IMR-90 (cell line): Measurements from ENCODE around the gene SAXO1. TPM values are rescaled to one million over a fixed set of nuclear protein-coding genes. Genes with fewer than 3 reads are reported as not detected.

Experiments
- ATAC-seq: fragments of 200-7000 bp; cut with Tn5 transposase; 2 replicates; pipeline ENCODE4 v1.9.1; 2020; ENCODE audit warnings: low read depth, mild to moderate bottlenecking, moderate library complexity
- BruUV-seq: library from RNA; stranded (reverse); fragments of 400-500 nt; replicated peaks from 2 replicates; lab custom pipeline; 2021; lab: Mats Ljungman, UMichigan
- CTCF ChIA-PET: fragments of 300-600 bp; formaldehyde crosslinking; extraction: SDS; loops from one replicate; lab custom pipeline; 2021; ENCODE audit warnings: antibody characterized with exemption; lab: Yijun Ruan, JAX
- POLR2A ChIA-PET: fragments of 300-600 bp; sonication (Branson Sonifier 250); formaldehyde crosslinking; loops from one replicate; lab custom pipeline; 2022; ENCODE audit warnings: antibody characterized with exemption; ENCODE audit not compliant: unreplicated experiment; lab: Charles Lee
- DNase-seq: peaks from one replicate; pipeline ENCODE4 v3.0.0; 2013
- H2AFZ ChIP-seq: replicated peaks from 2 replicates; pipeline ENCODE3; 2013; ENCODE audit warnings: low read length, mild to moderate bottlenecking; ENCODE audit not compliant: poor library complexity
- H2AK5ac ChIP-seq: 2 replicates; pipeline ENCODE4 v1.6.1; 2013; ENCODE audit warnings: low read depth, low read length, inconsistent platforms
- H2AK9ac ChIP-seq: replicated peaks from 2 replicates; pipeline ENCODE3; 2013; ENCODE audit warnings: mild to moderate bottlenecking, low read depth, low read length, moderate library complexity; ENCODE audit not compliant: poor library complexity
- H2BK120ac ChIP-seq: 2 replicates; pipeline ENCODE4 v1.6.1; 2013; ENCODE audit warnings: low read depth, low read length, inconsistent platforms
- H2BK15ac ChIP-seq: 3 replicates; pipeline ENCODE4 v1.6.1; 2013; ENCODE audit warnings: low read depth, low read length, inconsistent platforms
- H2BK20ac ChIP-seq: 2 replicates; pipeline ENCODE4 v1.6.1; 2013; ENCODE audit warnings: low read depth, mild to moderate bottlenecking, inconsistent platforms, low read length, moderate library complexity
- H2BK5ac ChIP-seq: 2 replicates; pipeline ENCODE4 v1.6.1; 2013; ENCODE audit warnings: mild to moderate bottlenecking, low read depth, low read length, inconsistent platforms; ENCODE audit not compliant: poor library complexity, severe bottlenecking
- H3K14ac ChIP-seq: replicated peaks from 2 replicates; pipeline ENCODE4 v1.6.1; 2013; ENCODE audit warnings: low read depth, low read length, inconsistent platforms
- H3K18ac ChIP-seq: 2 replicates; pipeline ENCODE4 v1.6.1; 2013; ENCODE audit warnings: low read depth, low read length, control low read depth
- H3K23ac ChIP-seq: 2 replicates; pipeline ENCODE4 v1.6.1; 2013; ENCODE audit warnings: low read depth, low read length, inconsistent platforms
- H3K27ac ChIP-seq: 2 replicates; pipeline ENCODE4 v1.5.1; 2013; ENCODE audit warnings: mild to moderate bottlenecking, control low read depth, low read length; ENCODE audit not compliant: insufficient read depth
- H3K27me3 ChIP-seq: 2 replicates; pipeline ENCODE4 v1.6.1; 2013; ENCODE audit warnings: low read length; ENCODE audit not compliant: control insufficient read depth, insufficient read depth
- H3K36me3 ChIP-seq: 2 replicates; pipeline ENCODE4 v1.6.1; 2013; ENCODE audit warnings: low read length, mixed read lengths; ENCODE audit not compliant: control insufficient read depth, insufficient read depth
- H3K4ac ChIP-seq: 2 replicates; pipeline ENCODE4 v1.6.1; 2013; ENCODE audit warnings: low read depth, low read length, inconsistent platforms
- H3K4me1 ChIP-seq: 2 replicates; pipeline ENCODE4 v1.6.1; 2013; ENCODE audit warnings: low read length, mixed read lengths; ENCODE audit not compliant: control insufficient read depth, insufficient read depth
- H3K4me2 ChIP-seq: 2 replicates; pipeline ENCODE4 v1.6.1; 2013; ENCODE audit warnings: low read depth, mild to moderate bottlenecking, control low read depth, low read length, moderate library complexity
- H3K4me3 ChIP-seq: 2 replicates; pipeline ENCODE4 v1.5.1; 2013; ENCODE audit warnings: low read depth, mild to moderate bottlenecking, control low read depth, low read length, moderate library complexity; ENCODE audit not compliant: insufficient read depth
- H3K56ac ChIP-seq: 2 replicates; pipeline ENCODE4 v1.6.1; 2013; ENCODE audit warnings: low read length, inconsistent platforms; ENCODE audit not compliant: insufficient read depth; ENCODE audit errors: extremely low read depth
- H3K79me1 ChIP-seq, 2 experiments: 2 replicates each; pipeline ENCODE4 v1.6.1; 2013; ENCODE audit warnings: low read length in 2 of 2, inconsistent platforms in 1 of 2, low read depth in 1 of 2
- H3K9ac ChIP-seq: 2 replicates; pipeline ENCODE4 v1.6.1; 2013; ENCODE audit warnings: low read depth, low read length, control low read depth
- H3K9me1 ChIP-seq: 2 replicates; pipeline ENCODE4 v1.6.1; 2013; ENCODE audit warnings: low read length, inconsistent platforms; ENCODE audit not compliant: insufficient read depth
- H3K9me3 ChIP-seq: 2 replicates; pipeline ENCODE4 v1.6.1; 2013; ENCODE audit warnings: low read length; ENCODE audit not compliant: control insufficient read depth, insufficient read depth
- H4K20me1 ChIP-seq: 2 replicates; pipeline ENCODE4 v1.6.1; 2013; ENCODE audit warnings: low read length, inconsistent platforms; ENCODE audit not compliant: insufficient read depth
- H4K5ac ChIP-seq: 2 replicates; pipeline ENCODE4 v1.6.1; 2013; ENCODE audit warnings: mild to moderate bottlenecking, low read depth, low read length, control low read depth
- H4K8ac ChIP-seq, 2 experiments: 2 replicates each; pipeline ENCODE4 v1.6.1; 2013; ENCODE audit warnings: low read depth in 2 of 2, low read length in 2 of 2, control low read depth in 1 of 2, inconsistent platforms in 1 of 2
- H4K91ac ChIP-seq: 2 replicates; pipeline ENCODE4 v1.6.1; 2013; ENCODE audit warnings: low read depth, low read length, inconsistent platforms; ENCODE audit not compliant: insufficient read depth
- BHLHE40 ChIP-seq: fragments of 150-350 bp; IDR thresholded peaks from 2 replicates; pipeline ENCODE4 v1.6.1; 2016; ENCODE audit warnings: mild to moderate bottlenecking, low read depth, low read length
- CEBPB ChIP-seq: IDR thresholded peaks from 2 replicates; pipeline ENCODE4 v1.6.1; 2012; ENCODE audit warnings: low read depth, low read length, improper control_type of control experiment
- CHD1 ChIP-seq: IDR thresholded peaks from 2 replicates; pipeline ENCODE4 v1.6.1; 2012; ENCODE audit warnings: low read depth, low read length, improper control_type of control experiment
- MAFK ChIP-seq: IDR thresholded peaks from 2 replicates; pipeline ENCODE4 v1.6.1; 2012; ENCODE audit warnings: low read depth, low read length, improper control_type of control experiment
- POLR2A ChIP-seq: IDR thresholded peaks from 2 replicates; pipeline ENCODE4 v1.6.1; 2012; ENCODE audit warnings: mild to moderate bottlenecking, low read depth, low read length
- RFX5 ChIP-seq: IDR thresholded peaks from 2 replicates; pipeline ENCODE4 v1.8.0; 2012; ENCODE audit warnings: low read depth, mild to moderate bottlenecking, low read length, moderate library complexity
- SMC3 ChIP-seq: fragments of 150-350 bp; IDR thresholded peaks from 2 replicates; pipeline ENCODE4 v1.6.1; 2016; ENCODE audit warnings: low read depth, mild to moderate bottlenecking, antibody characterized with exemption, low read length, moderate library complexity
- WGBS, 2 experiments: methylation state at CpG; one replicate each; pipeline versions ENCODE4 v1.1.5 to v1.1.7; 2013; ENCODE audit warnings: missing lambda C conversion rate in 2 of 2; ENCODE audit not compliant: insufficient read length in 1 of 2; ENCODE audit errors: extremely low coverage in 2 of 2; 5-methylcytosine and 5-hydroxymethylcytosine counted together
- dilution Hi-C: fragments of 300-500 bp; cut with HindIII; formaldehyde crosslinking; loops from one replicate; pipeline ENCODE4 v1.14.3; 2018; ENCODE audit warnings: low sequenced_read_pairs; ENCODE audit not compliant: unreplicated experiment
- in situ Hi-C: fragments of 300-500 bp; cut with MboI; formaldehyde crosslinking; loops from 3 replicates; pipeline ENCODE4 v1.14.3; 2019; ENCODE audit warnings: low sequenced_read_pairs, inconsistent platforms, mixed read lengths
- intact Hi-C: fragments of 100-400 bp; cut with micrococcal nuclease; formaldehyde crosslinking; loops from 2 replicates; pipeline ENCODE4 v1.10.0; 2022
- polyA plus RNA-seq, 3 experiments: library from polyadenylated mRNA; depleted of rRNA; stranded (reverse); fragments of >200 nt; gene quantifications; 2 replicates each; pipeline ENCODE4 v1.2.3, GENCODE V29; 2012; ENCODE audit warnings: low replicate concordance in 1 of 3
- total RNA-seq: library from RNA; depleted of rRNA; stranded (reverse); fragments of >200 nt; gene quantifications from 2 replicates; pipeline ENCODE4 v1.2.3, GENCODE V29; 2012
- TF ChIP-seq, protein P1 (sequence below): fragments of 150-350 bp; IDR thresholded peaks from 2 replicates; pipeline ENCODE4 v1.6.1; 2017; ENCODE audit warnings: mild to moderate bottlenecking, antibody characterized with exemption, low read length, low read depth
- TF ChIP-seq, protein P2 (sequence below): conservative IDR thresholded peaks from 2 replicates; pipeline ENCODE4 v1.5.1; 2012; ENCODE audit warnings: mild to moderate bottlenecking, low read depth, low read length, improper control_type of control experiment

Gene SAXO1
- total and polyA plus RNA-seq, 2 of the 4 experiments (the other 2 are of a cell fraction): not detected

GRCh38 chr9:18999173-18999785, 33.7 kb downstream of the SAXO1 start:
- Histone ChIP-seq H3K4me1 (no peaks in the 10 kb centered on the region), H3K27ac (no peak overlapping the region), H3K9me3 (peaks cover 4% of the 10 kb centered on the region; the same call in 1 of the 2 replicates), H4K20me1 (no peaks in the 10 kb centered on the region), H2AK5ac (no peak overlapping the region), H4K91ac (no peak overlapping the region), H4K5ac (no peak overlapping the region), H2AK9ac (no peak overlapping the region), H3K14ac (no peak overlapping the region), H2BK120ac (no peak overlapping the region), H3K23ac (no peak overlapping the region), H3K4me2 (no peak overlapping the region), H3K9me1 (no peaks in the 10 kb centered on the region), H4K8ac (no peak overlapping the region), H3K18ac (no peak overlapping the region), H2BK20ac (no peak overlapping the region), H3K36me3 (no peaks in the 10 kb centered on the region), H3K79me1 (no peaks in the 10 kb centered on the region), H2BK15ac (no peak overlapping the region), H3K9ac (no peak overlapping the region), H2BK5ac (no peak overlapping the region), H3K27me3 (peaks cover 16% of the 10 kb centered on the region), H3K4me3 (no peak overlapping the region), H3K4ac (no peak overlapping the region), H3K56ac (no peak overlapping the region), H2AFZ (no peak overlapping the region)
- ChIA-PET CTCF (no interaction called here), POLR2A (no interaction called here)
- in situ Hi-C loops (no loop called here), dilution Hi-C loops (no loop called here), intact Hi-C loops (no loop called here)
- no TSS peak for BruUV-seq
- TF ChIP-seq RFX5: no peak
- no peak for TF ChIP-seq MAFK
- TF ChIP-seq CHD1: no peak
- TF ChIP-seq, protein P1, sequence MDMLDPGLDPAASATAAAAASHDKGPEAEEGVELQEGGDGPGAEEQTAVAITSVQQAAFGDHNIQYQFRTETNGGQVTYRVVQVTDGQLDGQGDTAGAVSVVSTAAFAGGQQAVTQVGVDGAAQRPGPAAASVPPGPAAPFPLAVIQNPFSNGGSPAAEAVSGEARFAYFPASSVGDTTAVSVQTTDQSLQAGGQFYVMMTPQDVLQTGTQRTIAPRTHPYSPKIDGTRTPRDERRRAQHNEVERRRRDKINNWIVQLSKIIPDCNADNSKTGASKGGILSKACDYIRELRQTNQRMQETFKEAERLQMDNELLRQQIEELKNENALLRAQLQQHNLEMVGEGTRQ: no peak
- no peak for TF ChIP-seq BHLHE40
- TF ChIP-seq CEBPB: no peak
- TF ChIP-seq POLR2A: no peak
- no peak for TF ChIP-seq SMC3
- TF ChIP-seq, protein P2, sequence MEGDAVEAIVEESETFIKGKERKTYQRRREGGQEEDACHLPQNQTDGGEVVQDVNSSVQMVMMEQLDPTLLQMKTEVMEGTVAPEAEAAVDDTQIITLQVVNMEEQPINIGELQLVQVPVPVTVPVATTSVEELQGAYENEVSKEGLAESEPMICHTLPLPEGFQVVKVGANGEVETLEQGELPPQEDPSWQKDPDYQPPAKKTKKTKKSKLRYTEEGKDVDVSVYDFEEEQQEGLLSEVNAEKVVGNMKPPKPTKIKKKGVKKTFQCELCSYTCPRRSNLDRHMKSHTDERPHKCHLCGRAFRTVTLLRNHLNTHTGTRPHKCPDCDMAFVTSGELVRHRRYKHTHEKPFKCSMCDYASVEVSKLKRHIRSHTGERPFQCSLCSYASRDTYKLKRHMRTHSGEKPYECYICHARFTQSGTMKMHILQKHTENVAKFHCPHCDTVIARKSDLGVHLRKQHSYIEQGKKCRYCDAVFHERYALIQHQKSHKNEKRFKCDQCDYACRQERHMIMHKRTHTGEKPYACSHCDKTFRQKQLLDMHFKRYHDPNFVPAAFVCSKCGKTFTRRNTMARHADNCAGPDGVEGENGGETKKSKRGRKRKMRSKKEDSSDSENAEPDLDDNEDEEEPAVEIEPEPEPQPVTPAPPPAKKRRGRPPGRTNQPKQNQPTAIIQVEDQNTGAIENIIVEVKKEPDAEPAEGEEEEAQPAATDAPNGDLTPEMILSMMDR: no peak
- WGBS, 2 experiments: 78% methylated on average over 11 of the region's 28 CpGs; no CpG with 5 or more reads in 1 of the 2 experiments
- ATAC-seq (no peak), DNase-seq (no peak)
